Lower leg skin (tissue), 4 donors: ENCODE results near the gene ACSM5. TPM values are rescaled to one million over a fixed set of nuclear protein-coding genes. Genes with fewer than 3 reads are reported as not detected.

Experiments
- DNase-seq, 2 donors: peaks; one replicate each; pipeline ENCODE4 v3.0.0-alpha.2; 2019; ENCODE audit warnings: low spot score in 2 of 2
- H3K4me3 ChIP-seq: fragments of 200-600 bp; sonication (generic); 2 replicates; pipeline ENCODE4 v1.5.1; 2017; ENCODE audit warnings: mild to moderate bottlenecking, low read depth; ENCODE audit not compliant: poor library complexity, severe bottlenecking
- CTCF ChIP-seq, 3 donors: fragments of 450-650 bp; IDR thresholded peaks; one replicate each; pipeline ENCODE4 v1.5.1; 2016; ENCODE audit warnings: antibody characterized with exemption in 3 of 3, mild to moderate bottlenecking in 3 of 3, moderate library complexity in 2 of 3
- POLR2A ChIP-seq, 2 donors: fragments of 450-650 bp; IDR thresholded peaks; one replicate each; pipeline ENCODE4 v1.6.1; 2016 to 2017; ENCODE audit warnings: antibody characterized with exemption in 2 of 2, mild to moderate bottlenecking in 1 of 2, moderate library complexity in 1 of 2
- WGBS, 2 donors: methylation state at CpG; one replicate each; pipeline ENCODE4 v1.1.5; 2018; 5-methylcytosine and 5-hydroxymethylcytosine counted together
- intact Hi-C: fragments of 100-400 bp; cut with DNase I; formaldehyde crosslinking; loops from one replicate; pipeline ENCODE4 v1.15.0; 2023; ENCODE audit warnings: low total_unique reads
- total RNA-seq, 4 donors: library from RNA; depleted of rRNA; stranded (reverse); fragments of >200 nt; gene quantifications; one replicate each; pipeline ENCODE4 v1.1.0, GENCODE V29; 2016

ACSM5 gene
- total RNA-seq, 4 donors from 2014 or later: 1.5 to 5.5 (median 2.9) TPM

- no peak for TF ChIP-seq CTCF (IDR thresholded peaks at IDR 0.05)
- no peak for TF ChIP-seq POLR2A (IDR thresholded peaks at IDR 0.05)
- H3K4me3 ChIP-seq: no peak overlapping the region
- no peak for DNase-seq
- 59 to 60% methylated on average over 8 of the region's 8 CpGs for WGBS, 2 donors
- intact Hi-C loops: no loop called here
Measured at GRCh38 chr16:20401475-20402016, 7.8 kb upstream of the ACSM5 start.

GRCh38 chr16:20402651-20403050 lies 6.7 kb upstream of the ACSM5 start:
- H3K4me3 ChIP-seq: no peak overlapping the region
- 76 to 88% methylated on average over 2 of the region's 2 CpGs for WGBS, 2 donors
- no peak for TF ChIP-seq CTCF (IDR thresholded peaks at IDR 0.05)
- DNase-seq: no peak
- intact Hi-C loops: no loop called here

- H3K4me3 ChIP-seq: no peak within 1 kb of the TSS
- no peak for DNase-seq
- intact Hi-C loops: loop anchor here (5.0 kb wide), 1 partner anchor 533 kb away; no protein-coding TSS in a partner anchor
- TF ChIP-seq POLR2A (IDR thresholded peaks at IDR 0.05): no peak
- TF ChIP-seq CTCF (IDR thresholded peaks at IDR 0.05): no peak
- WGBS, 2 donors: 90 to 94% methylated on average over 2 of the region's 2 CpGs
Measured at GRCh38 chr16:20404637-20405036, 4.7 kb upstream of the ACSM5 start, which contains the start of gene PDILT. PDILT (minus strand) TSS chr16:20404737; CDS start chr16:20399300, 5,437 bp downstream.

- no peak for TF ChIP-seq CTCF (IDR thresholded peaks at IDR 0.05)
- no peak for TF ChIP-seq POLR2A (IDR thresholded peaks at IDR 0.05)
- WGBS, 2 donors: 61 to 62% methylated on average over 6 of the region's 6 CpGs
- peak in 1 of 2 donors; percentile 18 for DNase-seq
- H3K4me3 ChIP-seq: no peak overlapping the region
- intact Hi-C loops: no loop called here
Measured at GRCh38 chr16:20410121-20410723, 888 bp downstream of the ACSM5 start.

GRCh38 chr16:20411055-20411454 lies 1.7 kb downstream of the ACSM5 start:
- WGBS, 2 donors: 73 to 84% methylated on average over 2 of the region's 2 CpGs
- DNase-seq: no peak
- intact Hi-C loops: no loop called here

More at GRCh38 chr16:20411055-20411454, 1.7 kb downstream of the ACSM5 start:
- H3K4me3 ChIP-seq: no peak overlapping the region
- TF ChIP-seq CTCF (IDR thresholded peaks at IDR 0.05) (no peak), POLR2A (IDR thresholded peaks at IDR 0.05) (no peak)
